ENCODE results near the gene UBXN7.
"Not testable (repeated sequence)": the region's sequence is repeated elsewhere in the genome, so short reads cannot be mapped to it uniquely, and the experiment has no call there.

Gene UBXN7

GRCh38 chr3:196348698-196349097, 83.5 kb downstream of the UBXN7 start:
- no peaks in the 10 kb centered on the region for H3K4me1 ChIP-seq
- no peaks in the 10 kb centered on the region for H3K79me2 ChIP-seq
- no peaks in the 10 kb centered on the region for H3K9me3 ChIP-seq (ENCODE audit: control insufficient read depth, low read length)
- no peaks in the 10 kb centered on the region for H3K36me3 ChIP-seq (ENCODE audit: control insufficient read depth, insufficient read depth, low read length)
- no peak overlapping the region for H3K4me3 ChIP-seq (ENCODE audit: low read depth, low read length)
- H2AFZ ChIP-seq = no peak overlapping the region
- no peaks in the 10 kb centered on the region for H3K27me3 ChIP-seq (ENCODE audit: control insufficient read depth, insufficient read depth, low read length)
- no peak for TF ChIP-seq CTCF (IDR thresholded peaks at IDR 0.05)
- H3K9ac ChIP-seq = no peak overlapping the region
- H3K27ac ChIP-seq = no peak overlapping the region
- no peak overlapping the region for H3K4me2 ChIP-seq (ENCODE audit: low read length)

- no peak overlapping the region for H3K9ac ChIP-seq
- H3K27ac ChIP-seq = no peak overlapping the region
- no peak overlapping the region for H3K4me3 ChIP-seq (ENCODE audit: low read depth, low read length)
- H3K4me1 ChIP-seq = no peaks in the 10 kb centered on the region
- H3K4me2 ChIP-seq (ENCODE audit: low read length) = no peak overlapping the region
- no peak overlapping the region for H2AFZ ChIP-seq
- no peaks in the 10 kb centered on the region for H3K27me3 ChIP-seq (ENCODE audit: control insufficient read depth, insufficient read depth, low read length)
- no peak for TF ChIP-seq CTCF (IDR thresholded peaks at IDR 0.05)
- H3K9me3 ChIP-seq (ENCODE audit: control insufficient read depth, low read length) = no peaks in the 10 kb centered on the region
- H3K79me2 ChIP-seq = no peaks in the 10 kb centered on the region
- H3K36me3 ChIP-seq (ENCODE audit: control insufficient read depth, insufficient read depth, low read length) = no peaks in the 10 kb centered on the region
Observed at GRCh38 chr3:196344663-196345062, 87.6 kb downstream of the UBXN7 start.

GRCh38 chr3:196343917-196344316, 88.3 kb downstream of the UBXN7 start:
- H2AFZ ChIP-seq; H3K9ac ChIP-seq; H3K27me3 ChIP-seq (ENCODE audit: control insufficient read depth, insufficient read depth, low read length); H3K4me3 ChIP-seq (ENCODE audit: low read depth, low read length); H3K79me2 ChIP-seq; H3K36me3 ChIP-seq (ENCODE audit: control insufficient read depth, insufficient read depth, low read length); H3K27ac ChIP-seq; H3K4me1 ChIP-seq; H3K9me3 ChIP-seq (ENCODE audit: control insufficient read depth, low read length); H3K4me2 ChIP-seq (ENCODE audit: low read length): not testable (repeated sequence)

- no peak for TF ChIP-seq CTCF (IDR thresholded peaks at IDR 0.05)
- no peak overlapping the region for H3K4me3 ChIP-seq (ENCODE audit: low read depth, low read length)
- H3K9me3 ChIP-seq (ENCODE audit: control insufficient read depth, low read length) = no peaks in the 10 kb centered on the region
- H3K27me3 ChIP-seq (ENCODE audit: control insufficient read depth, insufficient read depth, low read length) = no peaks in the 10 kb centered on the region
- no peak overlapping the region for H3K4me2 ChIP-seq (ENCODE audit: low read length)
- H3K79me2 ChIP-seq = no peaks in the 10 kb centered on the region
- no peaks in the 10 kb centered on the region for H3K36me3 ChIP-seq (ENCODE audit: control insufficient read depth, insufficient read depth, low read length)
- H3K27ac ChIP-seq = no peak overlapping the region
- no peak overlapping the region for H2AFZ ChIP-seq
- H3K9ac ChIP-seq = no peak overlapping the region
- no peaks in the 10 kb centered on the region for H3K4me1 ChIP-seq
Observed at GRCh38 chr3:196341137-196341536, 91.1 kb downstream of the UBXN7 start.

GRCh38 chr3:196340466-196340865, 91.8 kb downstream of the UBXN7 start:
- H3K27me3 ChIP-seq (ENCODE audit: control insufficient read depth, insufficient read depth, low read length) = no peaks in the 10 kb centered on the region
- no peak overlapping the region for H3K4me2 ChIP-seq (ENCODE audit: low read length)
- no peak overlapping the region for H2AFZ ChIP-seq
- TF ChIP-seq CTCF (IDR thresholded peaks at IDR 0.05) = no peak
- no peaks in the 10 kb centered on the region for H3K36me3 ChIP-seq (ENCODE audit: control insufficient read depth, insufficient read depth, low read length)
- no peak overlapping the region for H3K27ac ChIP-seq
- no peaks in the 10 kb centered on the region for H3K9me3 ChIP-seq (ENCODE audit: control insufficient read depth, low read length)
- H3K4me3 ChIP-seq (ENCODE audit: low read depth, low read length) = no peak overlapping the region
- H3K79me2 ChIP-seq = no peaks in the 10 kb centered on the region
- no peak overlapping the region for H3K9ac ChIP-seq
- H3K4me1 ChIP-seq = no peaks in the 10 kb centered on the region

All from parathyroid adenoma (tissue), 2 donors.